Adrenal gland (tissue), 5 donors: ENCODE results near the gene SIN3A.

Experiments used
- CTCF ChIP-seq, 6 experiments: fragments of 450-650 bp in 4 of 6; fragments of 200-600 bp in 2 of 6; sonication (generic) in 1 of 6; IDR thresholded peaks; 1 replicate in 5 of 6; 2 replicates in 1 of 6; pipeline versions ENCODE4 v1.5.1 to v1.8.0; 2016 to 2021; ENCODE audit warnings: antibody characterized with exemption in 6 of 6, mild to moderate bottlenecking in 2 of 6, moderate library complexity in 1 of 6
- POLR2A ChIP-seq, 2 donors: fragments of 450-650 bp; IDR thresholded peaks; one replicate each; pipeline ENCODE4 v1.6.1; 2017; ENCODE audit warnings: antibody characterized with exemption in 2 of 2, mild to moderate bottlenecking in 2 of 2, moderate library complexity in 1 of 2
- donor health status: DM: no; HTN: no; CAD: no.

GRCh38 chr15:75363786-75364185 is 87.7 kb downstream of the SIN3A start:
- TF ChIP-seq POLR2A (IDR thresholded peaks at IDR 0.05) (no peak), CTCF (IDR thresholded peaks at IDR 0.05) (no peak)
